HG03280 (cell line): ENCODE measurements around the gene SOWAHA.
A peak's percentile ranks its signal among the peaks of the same experiment; 100 is the strongest.
"Not testable (repeated sequence)": the region's sequence is repeated elsewhere in the genome, so short reads cannot be mapped to it uniquely, and the experiment has no call there.

Experiments used
- ATAC-seq: cut with Tn5 transposase; IDR thresholded peaks from one replicate; pipeline ENCODE4 v1.9.1; 2021; ENCODE audit warnings: mild to moderate bottlenecking, moderate library complexity; ENCODE audit not compliant: unreplicated experiment

The SOWAHA gene

GRCh38 chr5:132848270-132848669, 35.2 kb downstream of the SOWAHA start:
- ATAC-seq = no peak

GRCh38 chr5:132849347-132849746, 36.2 kb downstream of the SOWAHA start:
- no peak for ATAC-seq

GRCh38 chr5:132850066-132850465, 37.0 kb downstream of the SOWAHA start:
- ATAC-seq = no peak

GRCh38 chr5:132853323-132853722, 40.2 kb downstream of the SOWAHA start:
- ATAC-seq = no peak

GRCh38 chr5:132853790-132854189, 40.7 kb downstream of the SOWAHA start:
- no peak for ATAC-seq

GRCh38 chr5:132854301-132854700, 41.2 kb downstream of the SOWAHA start:
- ATAC-seq = no peak

GRCh38 chr5:132854992-132855391, 41.9 kb downstream of the SOWAHA start:
- not testable (repeated sequence) for ATAC-seq

- ATAC-seq = no peak
Observed at GRCh38 chr5:132856011-132856410, 42.9 kb downstream of the SOWAHA start.

GRCh38 chr5:132859889-132860437, 46.9 kb downstream of the SOWAHA start:
- ATAC-seq = no peak

- no peak for ATAC-seq
Observed at GRCh38 chr5:132860742-132861141, 47.6 kb downstream of the SOWAHA start.

- peak; percentile 26 for ATAC-seq
Observed at GRCh38 chr5:132865668-132866341, 52.7 kb downstream of the SOWAHA start.
